ENCODE results near the gene ZFP30.

GRCh38 chr19:37593996-37594303, 61.3 kb downstream of the ZFP30 start:
- TF ChIP-seq CTCF (IDR thresholded peaks at IDR 0.05; ENCODE audit: low read depth, low read length, missing input control) = no peak
- no peak for TF ChIP-seq YY1 (IDR thresholded peaks at IDR 0.05)
- no peak for TF ChIP-seq TAF1 (conservative IDR thresholded peaks at IDR 0.05)

All from liver (tissue), 3 donors.